NCI-H2227 (cell line): Measurements from ENCODE around the gene FBXL13.
"Not testable (repeated sequence)": the region's sequence is repeated elsewhere in the genome, so short reads cannot be mapped to it uniquely, and the experiment has no call there.

Experiments used
- DNase-seq: peaks from one replicate; lab custom pipeline; 2025; ENCODE audit not compliant: unreplicated experiment; lab: John Stamatoyannopoulos, UW

The FBXL13 gene

DNA sequence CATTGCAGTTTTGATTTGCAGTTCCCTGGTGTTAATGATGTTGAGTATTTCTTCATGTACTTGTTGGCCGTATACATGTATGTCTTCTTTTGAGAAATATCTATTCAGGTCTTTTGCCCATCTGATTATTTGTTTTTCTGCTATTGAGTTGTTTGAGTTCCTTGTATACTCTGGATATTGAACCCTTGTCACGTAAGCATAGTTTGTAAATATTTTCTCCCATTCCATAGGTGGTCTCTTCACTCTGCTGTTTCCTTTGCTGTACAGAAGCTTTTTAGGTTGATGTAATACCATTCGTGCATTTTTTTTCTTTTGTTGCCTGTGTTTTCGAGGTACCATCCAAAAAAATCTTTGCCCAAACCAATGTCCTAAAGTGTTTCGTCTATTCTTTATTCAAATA lies 205.4 kb downstream of the FBXL13 start:
- no peak for DNase-seq

DNA sequence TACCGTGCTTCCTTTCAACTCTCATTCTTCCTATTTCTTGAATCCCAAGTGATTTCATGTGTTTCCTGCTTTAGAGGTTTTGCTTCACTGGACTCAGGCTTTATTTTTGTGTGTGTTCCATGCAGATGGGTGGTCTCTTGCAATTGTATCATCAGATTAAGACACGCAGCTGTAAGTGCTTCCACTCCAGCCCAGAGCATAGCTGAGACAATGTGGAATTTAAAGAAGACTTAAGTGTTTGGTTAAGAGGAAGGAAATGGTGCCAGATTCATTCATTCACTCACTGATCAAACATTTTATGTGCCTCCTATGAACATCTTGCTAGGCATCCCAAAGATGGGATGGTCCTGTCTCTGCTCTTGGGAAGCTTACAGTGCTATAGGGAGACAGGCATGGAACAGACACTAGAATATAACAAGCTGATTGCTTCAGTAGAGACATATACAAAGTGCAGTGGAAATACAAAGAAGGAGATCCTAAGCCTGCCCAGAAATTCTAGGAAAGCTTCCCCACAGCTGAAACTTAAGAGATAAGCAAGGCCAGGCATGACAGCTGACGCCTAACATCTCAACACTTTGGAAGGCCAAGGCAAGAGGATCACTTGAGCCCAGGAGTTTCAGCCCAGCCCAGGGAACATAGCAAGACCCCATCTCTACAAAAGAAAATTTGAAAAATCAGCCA lies 207.9 kb downstream of the FBXL13 start:
- no peak for DNase-seq

DNA sequence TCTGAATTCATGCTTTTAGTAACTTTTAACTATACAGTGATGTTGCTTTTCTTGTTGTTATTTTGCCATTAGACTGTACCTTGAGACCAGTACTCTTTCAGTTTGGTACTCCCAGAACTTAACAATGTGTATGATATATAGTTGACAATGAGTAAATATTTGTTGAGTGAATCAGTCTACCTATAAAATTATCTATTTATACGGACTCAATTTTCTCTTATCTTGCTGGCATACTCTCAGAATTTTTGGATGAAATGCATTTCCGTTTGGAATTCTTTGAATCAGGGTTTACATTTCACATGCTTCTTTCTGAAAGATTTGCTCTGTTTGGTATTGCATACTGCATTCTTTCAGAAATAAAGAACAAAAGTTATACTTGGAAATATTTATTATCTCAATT lies 209.6 kb downstream of the FBXL13 start:
- DNase-seq = no peak

DNA sequence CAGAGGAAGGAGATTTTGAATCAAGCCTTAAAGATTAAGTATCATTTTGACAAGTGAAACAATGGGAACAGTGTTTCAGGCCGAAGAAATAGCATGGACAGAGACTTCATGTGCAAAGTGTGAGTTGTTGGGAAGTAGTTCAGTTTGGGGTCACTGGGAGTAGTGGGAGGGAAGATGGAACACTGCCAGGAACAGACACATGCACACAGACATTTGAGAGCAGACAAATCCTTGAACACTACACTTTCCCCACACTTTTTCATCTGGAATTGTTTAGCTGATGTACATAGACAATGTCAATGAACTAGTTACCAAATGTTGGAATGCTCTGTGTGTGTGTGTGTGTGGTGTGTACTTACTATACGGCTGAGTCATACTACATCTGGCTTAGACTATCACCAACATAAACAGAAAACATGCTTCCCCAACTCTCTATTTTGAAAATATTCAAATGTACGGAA lies 214.2 kb downstream of the FBXL13 start:
- no peak for DNase-seq

DNA sequence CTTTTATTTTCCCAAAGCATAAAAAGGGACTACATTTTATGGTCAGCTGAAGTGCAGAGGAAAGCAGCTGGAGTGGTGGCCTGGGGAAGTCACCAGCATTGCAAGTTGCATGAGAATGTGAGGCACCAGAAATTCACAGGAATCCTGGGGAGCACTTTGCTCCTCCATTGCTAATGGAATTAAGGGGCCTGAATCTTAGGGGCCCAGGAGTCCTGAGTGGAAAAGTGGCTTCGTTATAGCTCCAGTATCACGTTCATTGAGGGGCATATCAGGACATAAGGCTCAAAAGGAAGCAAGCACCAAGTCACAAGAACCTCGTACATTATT lies 214.8 kb downstream of the FBXL13 start:
- DNase-seq = no peak

DNA sequence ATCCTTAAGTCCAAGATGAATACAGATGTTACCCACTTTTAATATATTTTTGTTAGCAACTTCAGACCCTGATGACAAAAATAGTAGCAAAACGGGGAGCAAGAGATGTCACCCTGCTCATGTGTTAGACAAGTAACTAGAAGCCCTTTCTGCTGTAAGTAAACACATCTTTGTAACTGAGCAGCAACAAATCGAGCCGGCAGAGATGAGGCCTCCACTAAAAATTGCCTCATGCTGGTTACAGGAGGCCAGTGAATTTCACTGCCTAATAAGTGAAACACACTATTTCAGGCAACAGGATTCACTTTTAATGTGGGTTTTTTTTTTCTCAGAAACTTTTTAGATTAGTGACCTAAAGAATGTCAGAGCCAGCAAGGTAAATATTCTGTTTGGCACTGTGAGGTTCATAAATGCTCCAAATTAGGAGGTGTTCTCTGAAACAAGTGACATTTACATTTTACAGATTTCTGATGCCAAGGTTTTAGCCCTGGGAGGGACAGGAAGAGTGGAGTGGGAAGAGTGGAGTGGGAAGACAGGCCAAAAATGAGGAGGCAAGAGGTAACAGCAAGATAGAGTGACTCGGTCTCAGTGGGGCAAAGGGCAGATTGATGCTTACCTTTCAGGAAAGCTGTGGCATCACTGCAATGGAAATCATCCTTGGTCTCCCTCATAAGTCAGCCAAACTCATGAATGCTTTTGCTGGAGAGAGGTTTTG lies 215.4 kb downstream of the FBXL13 start:
- DNase-seq = no peak

DNA sequence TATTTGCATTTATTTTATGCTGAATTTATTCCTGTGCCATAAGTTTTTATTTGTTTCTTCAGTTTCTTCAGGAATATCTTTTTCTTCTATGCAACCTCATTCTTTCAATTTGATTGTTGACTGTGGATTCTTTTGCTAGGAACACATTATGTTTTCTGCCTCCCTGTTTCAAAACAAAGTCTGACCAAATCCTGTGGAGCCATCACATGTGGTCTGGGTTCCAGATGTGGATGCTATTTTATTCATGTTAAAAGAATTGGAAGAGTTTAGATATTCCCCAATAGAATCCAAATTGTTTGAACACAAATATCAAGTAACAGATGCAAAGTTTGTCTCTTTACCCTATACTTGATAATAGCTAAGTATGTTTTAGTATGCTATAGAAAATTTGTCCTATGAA lies 218.6 kb downstream of the FBXL13 start:
- DNase-seq = no peak

DNA sequence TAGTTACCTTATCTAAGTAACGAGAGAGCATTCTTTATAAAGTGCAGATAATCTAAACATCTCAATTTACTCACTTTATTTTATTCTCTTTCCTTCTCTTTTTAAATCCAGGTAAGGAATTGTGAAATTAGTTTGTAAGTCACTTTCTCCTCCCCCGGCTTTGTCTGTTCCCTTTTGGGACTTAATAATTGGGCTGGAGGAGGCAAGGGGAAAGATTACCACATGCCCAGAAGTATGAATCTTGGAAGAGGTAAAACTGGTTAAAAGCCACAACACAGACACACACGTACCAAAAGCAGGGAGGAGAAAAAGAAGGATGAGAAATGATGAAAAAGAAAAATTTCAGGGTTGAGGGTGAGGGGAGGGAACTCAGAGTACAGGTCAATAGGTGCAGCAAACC lies 225.1 kb downstream of the FBXL13 start:
- DNase-seq = no peak

DNA sequence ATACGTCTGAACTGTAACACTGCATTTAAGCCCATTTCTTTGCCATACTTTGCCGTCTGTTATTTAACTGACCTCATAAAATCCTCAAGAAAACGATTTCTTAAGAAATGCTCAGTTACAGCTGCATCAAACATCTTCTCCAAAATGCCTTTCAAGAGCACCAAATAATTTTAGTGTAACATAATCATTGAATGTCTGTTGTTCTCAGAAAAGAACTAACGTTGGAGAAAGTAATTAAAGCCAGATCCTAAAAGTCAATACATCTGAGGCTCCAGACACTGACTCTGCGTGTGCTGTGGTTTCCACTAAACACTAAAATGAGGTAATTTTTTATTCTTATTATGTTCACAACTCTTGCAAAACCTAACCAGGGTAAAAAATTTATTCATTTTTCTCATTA lies 225.5 kb downstream of the FBXL13 start:
- DNase-seq = no peak

DNA sequence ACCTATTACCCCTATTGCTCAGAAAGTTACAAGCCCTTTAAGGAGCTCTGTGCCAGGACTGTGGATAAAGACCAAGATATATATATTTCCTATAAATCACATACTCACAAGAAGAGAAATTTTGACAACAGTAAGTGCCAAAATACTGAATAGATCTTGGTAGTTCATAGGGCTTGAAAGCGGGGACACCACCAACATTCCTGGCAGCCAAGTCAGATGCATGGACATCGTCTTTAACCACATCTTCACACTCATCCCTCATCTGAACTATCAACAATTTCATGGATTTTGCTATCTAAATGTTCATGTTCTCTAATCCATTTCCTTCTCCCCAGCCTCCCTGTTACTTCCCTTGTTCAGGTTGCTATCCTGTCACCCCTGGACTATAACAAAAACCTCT lies 229.2 kb downstream of the FBXL13 start:
- DNase-seq = no peak

DNA sequence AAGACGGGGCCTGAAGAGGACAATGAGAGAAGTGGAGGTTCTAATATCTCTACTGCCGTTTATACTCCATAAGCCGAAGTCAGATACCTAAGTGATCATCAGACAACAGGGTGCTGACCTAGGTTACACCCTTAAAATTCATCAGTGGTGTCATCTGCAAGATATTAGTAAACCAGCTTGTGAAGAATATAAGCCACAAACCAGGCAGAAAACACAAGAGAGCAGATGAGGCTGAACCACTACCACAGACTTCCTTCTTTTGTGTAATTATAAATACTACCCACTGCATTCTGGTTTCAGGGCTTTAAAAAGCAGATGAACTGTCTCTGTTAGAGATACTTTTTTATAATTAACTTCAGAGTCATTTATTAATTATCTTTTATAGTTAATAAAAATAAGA lies 230.7 kb downstream of the FBXL13 start:
- DNase-seq = no peak

DNA sequence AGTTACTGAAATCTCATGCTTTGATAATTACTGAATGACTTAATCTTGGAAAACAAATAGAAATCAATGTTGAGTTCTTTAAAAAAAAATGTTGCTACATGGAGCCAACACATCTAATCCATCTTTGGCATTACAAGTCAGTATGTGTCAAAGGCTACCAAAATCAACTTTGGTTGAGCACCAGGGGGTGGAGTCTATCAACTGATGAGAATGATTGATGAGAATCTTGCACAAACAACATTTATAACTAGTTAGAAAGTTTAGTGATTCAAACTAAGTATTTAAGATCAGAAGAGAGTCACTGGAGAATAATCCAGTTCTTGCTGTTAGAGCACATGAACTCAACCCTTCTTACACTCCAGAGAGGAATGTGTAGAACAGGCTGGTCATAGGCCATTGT lies 232.3 kb downstream of the FBXL13 start:
- DNase-seq = no peak

DNA sequence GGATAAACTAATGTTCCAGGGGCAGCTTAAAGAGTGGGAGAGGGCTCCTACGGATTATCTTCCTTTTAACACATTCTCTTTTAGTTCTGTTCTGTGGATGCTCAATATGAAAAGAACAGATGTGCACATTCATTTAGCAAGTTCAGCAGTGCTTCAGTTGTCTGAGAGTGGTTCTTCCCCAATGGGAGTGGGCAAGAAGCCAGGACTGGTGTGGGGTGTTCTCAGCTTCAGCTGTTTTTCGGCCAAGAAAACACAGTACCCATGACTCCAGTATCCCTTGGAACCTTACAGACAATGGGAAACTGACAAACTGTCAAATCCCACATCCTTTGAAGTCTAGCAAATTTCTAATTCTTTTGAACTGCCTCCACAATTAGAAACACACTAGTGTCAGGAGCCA lies 233.3 kb downstream of the FBXL13 start:
- DNase-seq = no peak

DNA sequence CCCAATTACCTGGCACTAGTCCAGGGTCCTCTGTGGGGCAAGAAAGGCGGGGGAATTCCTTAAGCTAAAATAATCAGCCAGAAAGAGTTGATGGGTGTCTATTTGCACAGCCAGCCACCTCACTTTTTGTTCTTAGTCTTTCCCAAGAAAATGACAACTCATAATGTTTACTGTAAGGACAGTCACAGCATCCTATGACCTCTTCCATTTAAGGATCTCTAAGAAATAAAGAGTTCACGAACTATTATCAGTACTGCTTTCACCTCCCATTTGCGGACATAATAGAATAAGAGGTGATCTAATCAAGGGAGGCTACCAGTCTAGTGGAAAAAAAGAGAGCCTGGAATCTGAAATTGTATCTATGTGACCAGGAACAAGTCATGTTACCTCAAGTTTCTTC lies 234.2 kb downstream of the FBXL13 start:
- no peak for DNase-seq

DNA sequence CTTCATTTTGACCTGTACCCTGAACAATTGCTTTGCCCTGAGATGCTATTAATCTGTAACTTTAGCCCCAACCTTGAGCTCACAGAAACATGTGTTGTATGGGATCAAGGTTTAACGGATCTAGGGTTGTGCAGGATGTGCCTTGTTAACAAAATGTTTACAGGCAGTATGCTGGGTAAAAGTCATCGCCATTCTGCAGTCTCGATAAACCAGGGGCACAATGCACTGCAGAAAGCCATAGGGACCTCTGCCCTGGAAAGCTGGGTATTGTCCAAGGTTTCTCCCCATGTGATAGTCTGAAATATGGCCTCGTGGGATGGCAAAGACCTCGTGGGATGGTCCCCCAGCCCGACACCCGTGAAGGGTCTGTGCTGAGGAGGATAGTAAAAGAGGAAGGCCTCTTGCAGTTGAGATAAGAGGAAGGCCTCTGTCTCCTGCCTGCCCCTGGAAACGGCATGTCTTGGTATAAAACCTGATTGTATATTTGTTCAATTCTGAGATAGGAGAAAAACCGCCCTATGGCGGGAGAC lies 236.0 kb downstream of the FBXL13 start:
- DNase-seq = not testable (repeated sequence)

DNA sequence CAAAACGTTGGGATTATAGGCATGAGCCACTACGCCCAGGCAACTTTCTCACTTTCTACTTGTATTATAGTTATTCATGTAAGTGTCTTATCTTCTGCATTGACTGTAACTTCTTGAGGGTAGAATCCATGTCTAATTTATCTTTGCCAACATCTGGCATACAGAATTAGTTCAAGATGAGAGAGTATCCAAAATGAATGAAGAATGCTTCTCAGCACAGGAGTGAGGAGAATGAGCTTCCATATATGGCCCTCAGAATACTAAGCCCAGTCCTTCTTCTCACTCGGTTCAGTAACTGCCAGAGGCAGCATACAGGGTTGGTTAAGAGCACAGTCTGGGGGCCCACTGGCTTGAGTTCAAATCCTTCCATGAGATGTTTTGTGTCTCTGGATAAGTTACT lies 236.8 kb downstream of the FBXL13 start:
- no peak for DNase-seq

DNA sequence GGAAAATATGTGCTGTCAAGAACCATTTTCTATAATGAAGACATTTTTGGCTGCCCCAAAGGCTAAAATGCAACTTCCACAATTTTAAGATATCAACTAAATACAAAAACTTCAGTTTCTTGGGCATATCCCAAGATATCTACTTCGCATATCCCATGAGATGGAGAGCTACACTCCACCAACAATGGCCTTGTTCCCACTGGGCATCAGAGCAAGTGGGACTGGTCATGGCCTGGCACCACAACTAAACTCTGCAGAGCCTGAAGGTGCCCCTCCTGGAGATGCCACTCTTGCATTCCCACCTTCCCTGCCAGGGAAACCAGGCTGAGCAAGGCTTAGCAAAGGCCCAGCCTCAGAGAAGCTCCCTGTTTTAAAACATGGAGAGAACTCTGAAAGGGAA lies 237.6 kb downstream of the FBXL13 start:
- DNase-seq = no peak

DNA sequence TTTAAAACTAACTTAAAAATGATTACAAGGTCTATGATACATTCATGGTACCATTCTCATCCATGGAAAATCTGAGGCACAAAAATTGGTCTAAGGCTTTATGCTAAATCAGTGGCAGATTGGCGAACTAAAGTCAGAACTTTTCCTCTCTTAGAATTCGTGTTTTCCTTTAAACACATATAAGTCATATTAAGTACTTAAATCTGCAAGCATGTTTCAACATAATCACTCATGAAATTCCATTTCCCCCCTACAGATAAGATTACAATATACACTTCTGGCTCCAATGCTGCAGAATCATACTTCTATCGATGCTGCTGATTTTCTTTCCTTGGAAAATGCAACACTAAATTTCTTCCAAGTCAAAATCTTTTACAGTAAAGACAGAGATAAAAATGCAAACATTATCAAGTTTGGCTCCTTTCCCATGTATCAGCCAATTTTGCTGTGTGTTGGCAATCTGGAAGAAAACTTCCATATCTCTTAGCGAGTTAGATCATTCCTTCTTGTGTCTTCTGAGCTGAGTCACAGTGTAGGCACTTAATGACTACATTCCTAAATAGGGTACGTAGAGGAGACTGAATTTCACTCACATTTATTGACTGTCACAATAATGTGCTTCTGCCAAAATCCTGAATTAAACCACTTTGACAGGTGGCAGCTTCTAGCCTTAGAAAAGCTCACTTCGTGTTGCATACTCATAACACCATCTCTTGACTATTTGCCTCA lies 238.2 kb downstream of the FBXL13 start:
- DNase-seq = no peak

DNA sequence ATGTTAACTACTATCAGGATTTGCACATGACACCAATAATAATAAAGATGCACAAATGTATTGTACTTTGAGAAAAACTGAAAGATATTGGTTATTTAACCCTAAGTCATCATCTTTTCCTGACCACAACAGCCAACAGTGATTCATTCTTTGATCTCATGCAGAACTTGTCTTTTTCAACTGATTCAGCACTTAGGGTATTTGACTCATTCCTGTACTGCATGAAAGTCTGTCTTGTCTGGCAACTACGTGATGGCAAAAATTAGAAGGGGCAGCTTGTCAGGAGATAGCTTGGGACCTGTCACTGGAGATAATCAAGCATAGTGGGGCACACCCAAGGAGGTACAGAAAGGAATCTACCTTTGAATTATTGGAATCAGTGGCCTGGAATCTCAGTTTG lies 239.6 kb downstream of the FBXL13 start:
- no peak for DNase-seq

DNA sequence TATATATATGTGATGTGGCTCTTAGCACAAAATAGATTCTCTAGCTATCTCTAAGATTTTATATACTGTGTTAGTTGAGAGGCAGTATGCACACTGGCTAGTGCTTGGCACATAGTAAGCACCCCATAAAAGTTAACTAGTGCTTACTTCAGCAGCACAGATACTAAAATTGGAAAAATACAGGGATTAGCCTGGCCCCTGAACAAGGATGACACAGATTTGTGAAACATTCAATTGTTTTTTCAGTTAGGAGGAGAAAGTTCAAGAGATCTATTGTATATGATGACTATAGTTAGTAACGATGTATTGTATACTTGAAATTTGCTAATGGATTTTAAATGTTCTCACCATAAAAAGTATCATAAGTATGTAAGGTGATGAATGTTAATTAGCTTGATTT lies 240.1 kb downstream of the FBXL13 start:
- DNase-seq = no peak

DNA sequence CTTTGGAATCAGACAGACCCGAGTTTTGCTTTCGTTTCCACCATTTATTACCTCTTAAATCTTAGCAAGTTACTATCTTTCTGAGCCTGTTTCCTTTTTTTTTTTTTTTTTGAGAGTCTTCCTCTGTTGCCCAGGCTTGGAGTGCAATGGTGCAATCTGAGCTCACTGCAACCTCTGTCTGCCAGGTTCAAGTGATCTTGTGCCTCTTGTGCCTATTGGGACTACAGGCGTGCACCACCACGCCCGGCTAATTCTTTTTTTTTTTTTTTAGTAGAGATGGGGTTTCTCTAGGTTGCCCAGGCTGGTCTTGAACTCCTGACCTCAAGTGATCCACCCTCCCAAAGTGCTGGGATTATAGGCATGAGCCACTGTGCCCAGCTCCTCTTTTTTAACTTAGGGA lies 241.3 kb downstream of the FBXL13 start:
- DNase-seq = no peak

DNA sequence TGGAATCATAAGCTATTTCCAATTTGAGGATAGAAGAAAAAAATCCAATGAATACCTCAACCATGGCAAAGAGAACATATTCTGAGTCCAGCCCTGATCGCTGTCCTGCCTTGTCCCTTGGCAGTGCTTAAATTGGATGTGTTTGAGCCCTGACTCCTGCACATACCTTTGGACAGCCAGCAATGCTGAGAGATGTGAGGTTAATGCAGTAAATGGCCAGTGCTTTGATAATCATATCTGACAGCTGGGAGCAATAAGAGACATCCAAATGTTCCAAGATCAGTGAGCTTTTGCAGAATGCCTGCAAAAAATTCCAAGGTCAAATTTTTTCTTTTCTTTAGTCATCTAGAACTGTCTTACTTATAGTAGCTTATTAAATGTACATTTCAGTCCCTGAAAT lies 241.9 kb downstream of the FBXL13 start:
- DNase-seq = no peak
